ENCODE results near the gene BBS1. TPM values are rescaled to one million over a fixed set of nuclear protein-coding genes. Genes with fewer than 3 reads are reported as not detected.

BBS1 gene
- total RNA-seq, 2 donors from 2014 or later = 23.4 to 31.1 TPM

GRCh38 chr11:66545701-66546367 lies 35.4 kb downstream of the BBS1 start, which contains the start of gene ZDHHC24:
Gene ZDHHC24 (minus strand): TSS chr11:66546048. CDS start chr11:66546003, 45 bp downstream.
- peak; percentile 99 for DNase-seq (ENCODE audit: low spot score)
- intact Hi-C loops (cut with DNase I) = no loop called here

- intact Hi-C loops (cut with DNase I) = no loop called here
- DNase-seq (ENCODE audit: low spot score) = no peak
Measured at GRCh38 chr11:66546368-66546965, 36.0 kb downstream of the BBS1 start, which contains the start of gene ACTN3. Gene ACTN3 (plus strand): TSS chr11:66546903. CDS start chr11:66546938, 35 bp downstream.

- DNase-seq (ENCODE audit: low spot score) = no peak
- intact Hi-C loops (cut with DNase I) = no loop called here
Measured at GRCh38 chr11:66546966-66547661, 36.7 kb downstream of the BBS1 start.

GRCh38 chr11:66547662-66548009 lies 37.2 kb downstream of the BBS1 start:
- no peak for DNase-seq (ENCODE audit: low spot score)
- intact Hi-C loops (cut with DNase I) = no loop called here

- no peak for DNase-seq (ENCODE audit: low spot score)
- intact Hi-C loops (cut with DNase I) = no loop called here
Measured at GRCh38 chr11:66548041-66548440, 37.6 kb downstream of the BBS1 start.

GRCh38 chr11:66548774-66549630 lies 38.6 kb downstream of the BBS1 start:
- intact Hi-C loops (cut with DNase I) = no loop called here
- no peak for DNase-seq (ENCODE audit: low spot score)

- DNase-seq (ENCODE audit: low spot score) = no peak
- intact Hi-C loops (cut with DNase I) = no loop called here
Measured at GRCh38 chr11:66549696-66550095, 39.3 kb downstream of the BBS1 start.

- DNase-seq (ENCODE audit: low spot score) = no peak
- intact Hi-C loops (cut with DNase I) = no loop called here
Measured at GRCh38 chr11:66550887-66551286, 40.5 kb downstream of the BBS1 start.

- DNase-seq (ENCODE audit: low spot score) = no peak
- intact Hi-C loops (cut with DNase I) = no loop called here
Measured at GRCh38 chr11:66554602-66555001, 44.2 kb downstream of the BBS1 start.

- intact Hi-C loops (cut with DNase I) = no loop called here
- DNase-seq (ENCODE audit: low spot score) = no peak
Measured at GRCh38 chr11:66555416-66555815, 45.0 kb downstream of the BBS1 start.

GRCh38 chr11:66556086-66556485 lies 45.7 kb downstream of the BBS1 start:
- intact Hi-C loops (cut with DNase I) = no loop called here
- no peak for DNase-seq (ENCODE audit: low spot score)

GRCh38 chr11:66557733-66558326 lies 47.4 kb downstream of the BBS1 start:
- peak; percentile 80 for DNase-seq (ENCODE audit: low spot score)
- intact Hi-C loops (cut with DNase I) = loop anchor here in 1 of 2 donors (2.0 kb wide), 1 partner anchor 45 kb away; no protein-coding TSS in a partner anchor

GRCh38 chr11:66559142-66559865 lies 48.9 kb downstream of the BBS1 start:
- DNase-seq (ENCODE audit: low spot score) = peak; percentile 80

GRCh38 chr11:66559866-66560676 lies 49.6 kb downstream of the BBS1 start:
- DNase-seq (ENCODE audit: low spot score) = no peak
- intact Hi-C loops (cut with DNase I) = loop anchor here in 1 of 2 donors (2.0 kb wide), 1 partner anchor 43 kb away; no protein-coding TSS in a partner anchor

More at GRCh38 chr11:66559142-66559865, 48.9 kb downstream of the BBS1 start:
- intact Hi-C loops (cut with DNase I) = loop anchor here in 1 of 2 donors (2.0 kb wide), 1 partner anchor 43 kb away; no protein-coding TSS in a partner anchor

GRCh38 chr11:66561178-66561974 lies 50.9 kb downstream of the BBS1 start:
- DNase-seq (ENCODE audit: low spot score) = no peak
- intact Hi-C loops (cut with DNase I) = no loop called here

- DNase-seq (ENCODE audit: low spot score) = no peak
- intact Hi-C loops (cut with DNase I) = no loop called here
Measured at GRCh38 chr11:66561975-66562248, 51.5 kb downstream of the BBS1 start.

- intact Hi-C loops (cut with DNase I) = no loop called here
Measured at GRCh38 chr11:66562275-66562674, 51.8 kb downstream of the BBS1 start.

More at GRCh38 chr11:66562275-66562674, 51.8 kb downstream of the BBS1 start:
- no peak for DNase-seq (ENCODE audit: low spot score)
